WTC11 (cell line): Measurements from ENCODE around the gene MMAA. TPM values are rescaled to one million over a fixed set of nuclear protein-coding genes. Genes with fewer than 3 reads are reported as not detected.

ENCODE experiments used
- ATAC-seq: fragments of 200-7000 bp; cut with Tn5 transposase; 2 replicates; pipeline ENCODE4 v1.10.0; 2021; ENCODE audit warnings: mild to moderate bottlenecking, moderate library complexity
- CTCF ChIA-PET: fragments of 300-600 bp; sonication (Branson Sonifier 250); formaldehyde crosslinking; loops from one replicate; lab custom pipeline; 2021; ENCODE audit warnings: antibody characterized with exemption; lab: Charles Lee
- POLR2A ChIA-PET: fragments of 350-600 bp; sonication (Branson Sonifier 250); formaldehyde crosslinking; loops from one replicate; lab custom pipeline; 2021; ENCODE audit warnings: antibody characterized with exemption; lab: Charles Lee
- DNase-seq: peaks from one replicate; pipeline ENCODE4 v3.0.0; 2021; ENCODE audit warnings: low spot score
- H3K27ac Mint-ChIP-seq: 2 replicates; pipeline ENCODE4 v1.8.0; 2021; ENCODE audit warnings: mixed read lengths
- H3K27me3 Mint-ChIP-seq: 2 replicates; pipeline ENCODE4 v1.8.0; 2021; ENCODE audit warnings: low read depth, mild to moderate bottlenecking, moderate library complexity, mixed read lengths
- H3K36me3 Mint-ChIP-seq: 2 replicates; pipeline ENCODE4 v1.8.0; 2021; ENCODE audit warnings: mixed read lengths
- H3K4me1 Mint-ChIP-seq: 2 replicates; pipeline ENCODE4 v1.8.0; 2022; ENCODE audit warnings: mixed read lengths
- H3K4me3 Mint-ChIP-seq: 2 replicates; pipeline ENCODE4 v1.8.0; 2021; ENCODE audit warnings: mild to moderate bottlenecking, moderate library complexity, mixed read lengths
- H3K9me3 Mint-ChIP-seq: 2 replicates; pipeline ENCODE4 v1.8.0; 2021; ENCODE audit warnings: mixed read lengths
- ARID4B ChIP-seq: sonication (generic); formaldehyde crosslinking; IDR thresholded peaks from 2 replicates; pipeline ENCODE4 v1.8.0; 2023; ENCODE audit warnings: missing genetic modification reagents, mild to moderate bottlenecking, borderline replicate concordance
- ATF2 ChIP-seq: sonication (generic); formaldehyde crosslinking; IDR thresholded peaks from 2 replicates; pipeline ENCODE4 v1.8.1; 2022; ENCODE audit warnings: low read depth, missing genetic modification reagents, borderline replicate concordance
- FOXJ3 ChIP-seq: sonication (generic); formaldehyde crosslinking; IDR thresholded peaks from 2 replicates; pipeline ENCODE4 v1.9.0; 2021; ENCODE audit warnings: missing genetic modification reagents, mild to moderate bottlenecking, borderline replicate concordance
- FOXK1 ChIP-seq: sonication (generic); formaldehyde crosslinking; IDR thresholded peaks from 2 replicates; pipeline ENCODE4 v1.8.0; 2022; ENCODE audit warnings: mild to moderate bottlenecking, moderate library complexity, missing genetic modification reagents
- FOXP1 ChIP-seq: sonication (generic); formaldehyde crosslinking; IDR thresholded peaks from 2 replicates; pipeline ENCODE4 v1.8.0; 2022; ENCODE audit warnings: missing genetic modification reagents, mild to moderate bottlenecking, moderate library complexity, borderline replicate concordance
- FOXP4 ChIP-seq: sonication (generic); formaldehyde crosslinking; IDR thresholded peaks from 2 replicates; pipeline ENCODE4 v1.8.0; 2022; ENCODE audit warnings: mild to moderate bottlenecking, missing genetic modification reagents
- IRF2 ChIP-seq: sonication (generic); formaldehyde crosslinking; IDR thresholded peaks from 2 replicates; pipeline ENCODE4 v1.8.0; 2022; ENCODE audit warnings: low read depth, missing genetic modification reagents, borderline replicate concordance
- MYBL2 ChIP-seq: sonication (generic); formaldehyde crosslinking; IDR thresholded peaks from 2 replicates; pipeline ENCODE4 v1.8.1; 2023; ENCODE audit warnings: mild to moderate bottlenecking, moderate library complexity, missing genetic modification reagents
- NFE2L1 ChIP-seq: sonication (generic); formaldehyde crosslinking; IDR thresholded peaks from 2 replicates; pipeline ENCODE4 v1.8.1; 2023; ENCODE audit warnings: missing genetic modification reagents
- PREB ChIP-seq: sonication (generic); formaldehyde crosslinking; IDR thresholded peaks from 2 replicates; pipeline ENCODE4 v1.8.1; 2022; ENCODE audit warnings: mild to moderate bottlenecking, missing genetic modification reagents, moderate library complexity, borderline replicate concordance
- RORB ChIP-seq: fragments of 250-450 bp; sonication (Bioruptor Pico); IDR thresholded peaks from 2 replicates; pipeline ENCODE4 v1.9.0; 2021; ENCODE audit warnings: mild to moderate bottlenecking
- STAT6 ChIP-seq: sonication (generic); formaldehyde crosslinking; conservative IDR thresholded peaks from 2 replicates; pipeline ENCODE4 v1.8.1; 2023; ENCODE audit warnings: mild to moderate bottlenecking, low read depth, missing genetic modification reagents, moderate library complexity
- TEAD1 ChIP-seq: sonication (generic); formaldehyde crosslinking; IDR thresholded peaks from 2 replicates; pipeline ENCODE4 v1.8.0; 2022; ENCODE audit warnings: mild to moderate bottlenecking, missing genetic modification reagents
- ZBTB21 ChIP-seq: sonication (generic); formaldehyde crosslinking; IDR thresholded peaks from 2 replicates; pipeline ENCODE4 v1.8.1; 2023; ENCODE audit warnings: mild to moderate bottlenecking, missing genetic modification reagents, borderline replicate concordance
- ZMAT4 ChIP-seq: fragments of 250-450 bp; sonication (Bioruptor Pico); IDR thresholded peaks from 2 replicates; pipeline ENCODE4 v1.9.0; 2021; ENCODE audit warnings: mild to moderate bottlenecking
- ZNF281 ChIP-seq: sonication (generic); formaldehyde crosslinking; IDR thresholded peaks from 2 replicates; pipeline ENCODE4 v1.8.0; 2023; ENCODE audit warnings: mild to moderate bottlenecking, missing genetic modification reagents
- ZNF423 ChIP-seq: fragments of 250-450 bp; sonication (Bioruptor Pico); IDR thresholded peaks from 2 replicates; pipeline ENCODE4 v2.1.2; 2022; ENCODE audit warnings: mild to moderate bottlenecking, moderate library complexity
- total RNA-seq: library from RNA; stranded (reverse); gene quantifications from 3 replicates; pipeline ENCODE4 v1.2.3, GENCODE V29; 2021

MMAA gene
- total RNA-seq, 1 experiment from 2014 or later, result 4.9 TPM

- TF ChIP-seq ZNF423 (CRISPR knock-in tag) (no peak), RORB (CRISPR knock-in tag) (no peak), ZNF281 (CRISPR knock-in tag) (no peak), FOXJ3 (CRISPR knock-in tag) (no peak), FOXK1 (no peak), ZMAT4 (no peak), STAT6 (CRISPR knock-in tag) (no peak), IRF2 (no peak), MYBL2 (CRISPR knock-in tag) (no peak), PREB (CRISPR knock-in tag) (no peak), FOXP4 (CRISPR knock-in tag) (no peak), FOXP1 (CRISPR knock-in tag) (no peak)
- TF ChIP-seq, all 79 proteins: peak for 0
- CTCF ChIA-PET, result no interaction called here
- Mint-ChIP-seq H3K9me3 (peaks cover 36% of the 10 kb centered on the region), H3K27ac (no peak overlapping the region), H3K4me3 (no peak overlapping the region), H3K4me1 (peaks cover 17% of the 10 kb centered on the region), H3K36me3 (peaks cover 30% of the 10 kb centered on the region), H3K27me3 (no peaks in the 10 kb centered on the region; the same call in 1 of the 2 replicates)
- DNase-seq (no peak), ATAC-seq (no peak)
- POLR2A ChIA-PET, result no interaction called here
These were observed 6.8 kb downstream of the MMAA start for GRCh38 chr4:145625677-145626622.

- CTCF ChIA-PET, result no interaction called here
- no peak for ATAC-seq
- H3K27me3 Mint-ChIP-seq, result no peaks in the 10 kb centered on the region; the same call in 1 of the 2 replicates
- H3K9me3 Mint-ChIP-seq, result peaks cover 30% of the 10 kb centered on the region
- no peak overlapping the region for H3K4me3 Mint-ChIP-seq
- peaks cover 15% of the 10 kb centered on the region for H3K4me1 Mint-ChIP-seq
- DNase-seq, result no peak
- H3K27ac Mint-ChIP-seq, result no peak overlapping the region
- POLR2A ChIA-PET, result no interaction called here
- H3K36me3 Mint-ChIP-seq, result peaks cover 24% of the 10 kb centered on the region
- no peak for TF ChIP-seq ARID4B (CRISPR knock-in tag)
- TF ChIP-seq TEAD1 (CRISPR knock-in tag), result no peak
- TF ChIP-seq ATF2 (CRISPR knock-in tag), result no peak
- no peak for TF ChIP-seq NFE2L1 (CRISPR knock-in tag)
- no peak for TF ChIP-seq ZBTB21
These were observed 7.4 kb downstream of the MMAA start for GRCh38 chr4:145626623-145626982.
